Measurements from ENCODE around the gene COL5A1.

COL5A1 gene

DNA sequence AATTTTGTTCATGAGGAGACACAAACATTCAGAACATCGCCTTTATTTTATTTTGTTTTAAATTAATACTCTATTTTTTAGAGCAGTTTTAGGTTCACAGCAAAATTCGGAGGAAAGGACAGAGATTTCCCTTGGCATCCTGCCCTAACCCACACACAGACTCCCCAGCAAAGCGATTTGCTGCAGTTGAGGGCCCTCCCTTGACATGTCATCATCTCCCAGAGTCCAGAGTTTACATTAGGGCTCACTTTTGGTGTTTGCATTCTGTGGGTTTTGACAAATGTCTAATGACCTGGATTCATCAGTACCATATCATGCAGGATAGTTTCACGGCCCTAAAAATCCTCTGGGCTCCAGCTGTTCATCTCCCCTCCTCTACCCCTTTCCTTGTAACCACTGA lies 33.6 kb upstream of the COL5A1 start:
- no peak for DNase-seq

DNA sequence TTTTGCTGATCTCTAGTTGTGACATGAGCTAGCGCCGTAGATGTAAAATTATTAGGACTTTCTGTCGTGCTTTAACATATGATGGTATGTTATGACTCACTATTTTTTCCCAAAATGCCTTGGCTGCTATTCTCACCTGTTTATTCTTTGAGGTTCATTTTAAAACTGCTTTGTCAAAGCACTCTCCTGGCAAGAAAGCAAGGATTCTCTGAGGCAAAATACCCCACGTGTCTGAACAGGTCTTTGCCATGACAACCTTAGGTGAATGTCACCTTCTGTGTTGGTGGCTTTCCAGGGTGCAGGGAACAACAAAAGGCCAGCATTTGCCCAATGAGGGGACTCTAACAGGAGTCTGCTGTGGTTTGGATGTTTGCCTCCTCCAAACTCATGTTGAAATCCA lies 30.6 kb upstream of the COL5A1 start:
- no peak for DNase-seq

DNA sequence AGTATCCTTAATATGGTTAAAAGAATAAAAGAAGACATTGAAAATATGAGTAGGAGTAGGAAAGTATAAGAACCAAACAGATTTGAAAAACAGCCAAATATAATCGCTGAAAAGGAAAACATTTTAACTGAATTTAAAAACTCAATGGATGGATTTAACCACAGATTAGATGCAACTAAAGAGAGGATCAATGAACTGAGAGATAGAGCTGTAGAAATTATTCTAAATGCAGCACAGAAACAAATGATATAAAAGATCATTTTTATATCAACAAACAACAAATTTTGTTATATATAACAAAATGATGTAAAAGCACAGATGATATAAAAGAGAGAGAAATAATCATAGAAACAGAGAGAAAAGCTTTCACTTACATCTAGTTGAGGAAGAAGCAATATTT lies 29.3 kb upstream of the COL5A1 start:
- DNase-seq: no peak

DNA sequence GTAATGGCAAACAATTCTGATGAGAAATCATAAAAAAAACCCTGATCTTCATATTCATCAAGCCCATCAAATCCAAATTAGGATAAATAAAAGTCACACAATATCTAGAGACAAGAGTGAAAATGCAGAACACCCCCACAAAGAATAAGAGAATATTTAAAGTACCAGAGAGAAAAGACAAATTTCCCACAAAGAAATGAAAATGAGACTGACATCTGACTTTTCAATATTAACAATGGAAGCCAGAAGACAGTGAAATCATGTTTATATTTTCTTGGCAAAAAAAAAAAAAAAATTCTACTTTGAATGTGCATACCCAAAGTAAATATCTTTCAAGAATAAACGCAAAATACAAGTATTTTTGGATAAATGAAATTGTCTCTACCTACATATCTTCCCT lies 28.9 kb upstream of the COL5A1 start:
- DNase-seq: no peak

DNA sequence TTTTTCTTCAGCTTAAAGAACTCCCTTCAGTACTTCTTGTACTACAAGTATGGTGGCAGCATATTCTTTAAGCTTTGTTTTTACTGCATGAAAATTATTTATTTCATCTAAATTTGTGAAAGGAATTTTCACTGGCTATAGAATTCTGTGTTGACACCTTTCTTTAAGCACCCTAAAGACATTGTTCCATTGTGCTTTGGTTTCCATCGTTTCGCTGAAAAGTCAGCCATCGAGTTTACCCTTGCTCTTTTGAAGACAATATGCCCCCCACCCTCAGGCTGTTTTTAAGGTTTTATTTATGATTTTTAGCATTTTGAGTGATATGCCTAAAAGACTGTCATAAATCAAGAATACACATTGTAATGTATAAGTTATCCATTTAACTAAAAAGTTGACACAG lies 27.3 kb upstream of the COL5A1 start:
- DNase-seq: no peak

DNA sequence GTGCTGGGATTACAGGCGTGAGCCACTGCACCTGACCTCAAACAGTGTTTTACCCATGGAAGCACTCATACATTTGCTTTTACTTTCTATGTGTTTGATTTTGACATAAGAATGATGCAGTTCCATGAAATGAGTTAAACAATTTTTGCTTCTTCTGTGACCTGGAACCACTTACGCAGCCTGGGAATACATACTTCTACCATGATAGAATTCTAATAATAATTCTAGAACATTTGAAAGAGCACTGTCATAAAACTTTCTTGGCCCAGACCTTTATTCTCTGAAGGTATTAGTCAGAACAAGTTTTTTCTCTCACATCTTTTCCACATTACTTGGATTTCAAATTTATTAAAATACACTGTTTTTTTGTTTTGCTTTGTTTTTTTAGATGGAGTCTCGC lies 25.3 kb upstream of the COL5A1 start:
- DNase-seq: no peak

DNA sequence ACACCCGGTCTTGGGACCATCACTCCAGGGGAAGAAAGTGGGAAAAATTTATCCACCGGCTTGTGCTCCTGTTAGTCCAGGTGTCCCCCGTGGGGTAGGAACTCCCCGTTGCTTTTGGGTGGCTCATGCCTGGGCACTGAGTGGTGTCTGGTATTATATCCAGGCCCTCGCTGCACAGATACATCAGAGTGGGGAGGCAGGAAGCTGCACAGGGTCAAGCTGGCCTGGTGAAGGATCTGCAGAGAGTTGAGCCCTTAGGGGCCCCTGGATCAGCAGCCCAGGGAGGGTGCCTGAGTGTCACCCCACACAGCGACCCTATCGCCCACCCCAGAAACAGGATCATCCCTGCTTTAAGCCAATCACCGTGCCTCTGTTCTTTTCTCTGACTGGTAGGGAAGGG lies 24.4 kb upstream of the COL5A1 start:
- no peak for DNase-seq

DNA sequence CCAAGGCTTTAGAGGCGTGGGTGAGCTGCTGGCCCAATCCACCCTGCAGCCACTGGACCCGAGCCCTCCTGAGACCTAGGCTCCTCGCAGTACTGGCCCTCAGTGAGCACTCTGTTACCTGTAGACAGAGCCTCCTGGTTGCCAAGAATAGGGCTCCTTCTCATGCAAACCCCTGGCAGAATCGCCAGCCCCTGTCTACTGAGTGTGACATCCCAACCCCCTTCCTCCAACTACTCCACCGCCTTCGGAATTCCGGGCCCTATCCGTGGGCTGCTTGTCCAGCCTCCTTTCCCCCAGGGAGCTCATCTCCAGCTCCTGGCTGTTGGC lies 23.8 kb upstream of the COL5A1 start:
- DNase-seq: no peak

DNA sequence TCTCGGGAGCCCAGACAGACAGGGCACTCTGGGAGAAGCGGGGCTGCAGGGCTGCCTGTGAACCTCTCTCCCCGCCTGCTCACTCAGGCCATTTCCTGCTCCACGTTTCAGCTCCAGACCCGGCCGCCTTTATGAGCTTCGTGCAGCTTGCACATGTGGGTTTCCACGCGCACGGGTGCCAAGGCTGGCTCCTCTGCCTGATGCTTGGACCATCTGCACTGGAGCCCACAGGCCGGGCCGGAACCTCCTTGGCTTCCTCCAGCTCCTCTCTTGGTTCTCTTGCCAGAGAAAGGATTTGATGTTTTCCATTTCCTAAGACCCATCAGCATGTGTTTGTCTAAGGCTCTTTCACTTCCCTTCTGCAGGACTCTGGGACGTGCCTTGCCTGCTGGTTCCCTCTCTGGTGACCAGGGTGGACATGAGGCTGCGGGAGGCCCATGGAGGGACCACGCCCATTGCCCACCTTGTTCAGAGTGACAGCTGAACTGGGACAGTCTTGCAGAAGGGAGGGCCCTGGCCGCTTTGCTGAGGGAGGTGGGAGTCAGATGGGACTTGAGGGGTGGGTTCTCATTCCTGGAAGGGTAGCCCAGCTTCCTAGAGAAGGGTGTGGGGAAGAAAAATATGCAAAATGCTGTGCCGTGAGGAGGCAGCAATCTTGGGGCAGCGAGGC lies 23.3 kb upstream of the COL5A1 start:
- no peak for DNase-seq

DNA sequence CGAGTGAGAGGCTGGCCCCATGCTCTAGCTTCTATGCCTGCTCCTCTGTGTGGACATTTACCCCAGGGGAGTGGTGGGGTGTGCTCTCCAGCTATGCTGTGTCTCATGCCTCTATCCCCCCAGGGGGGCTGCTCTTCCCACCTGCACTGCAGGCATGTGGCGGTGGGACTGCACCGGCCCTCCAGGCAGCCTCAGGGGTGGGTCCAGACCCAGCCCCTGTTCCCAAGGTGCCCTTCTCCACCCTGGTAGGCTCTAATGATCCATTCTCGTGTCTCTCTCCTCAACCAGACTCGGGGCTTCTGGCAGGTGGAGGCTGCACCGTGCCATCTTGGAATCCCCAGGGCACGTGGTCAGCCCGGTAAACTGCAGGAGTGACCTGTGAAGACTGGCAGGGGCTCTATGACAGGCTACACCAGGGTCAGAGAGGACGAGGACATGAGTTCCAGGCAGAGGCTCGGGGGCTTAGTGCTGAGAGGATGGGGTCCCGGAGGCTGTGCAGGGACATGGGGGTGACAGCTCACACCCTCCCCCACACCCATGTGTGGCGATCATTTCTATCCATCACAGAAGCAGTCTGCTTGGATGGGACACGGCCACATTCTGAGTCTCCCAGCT lies 22.7 kb upstream of the COL5A1 start:
- DNase-seq: no peak

DNA sequence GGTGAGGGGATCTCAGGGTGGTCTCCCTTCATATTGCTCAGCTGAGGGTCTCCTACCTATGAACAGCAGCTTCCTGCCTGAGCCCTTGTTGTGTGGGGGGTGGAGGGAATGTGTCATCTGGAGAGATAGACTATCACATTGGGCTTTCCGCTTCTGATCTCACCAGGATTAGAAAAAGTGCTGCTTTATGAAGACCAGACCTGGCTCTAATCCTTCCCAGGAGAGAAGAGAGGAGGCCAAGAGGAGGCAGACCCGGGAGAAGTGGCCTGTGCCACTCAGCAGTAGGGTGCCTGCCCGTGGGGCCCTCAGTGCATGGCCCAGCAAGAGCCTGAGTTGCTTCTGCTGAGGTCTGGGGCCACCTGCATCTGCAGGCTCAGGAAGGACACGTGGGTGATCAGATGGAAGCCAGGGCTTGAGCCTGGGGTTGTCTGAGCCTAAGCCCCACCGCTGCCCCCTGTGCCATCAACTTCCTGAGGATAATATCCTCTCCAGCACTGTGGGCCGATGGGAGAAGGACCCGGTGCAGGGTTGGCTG lies 22.1 kb upstream of the COL5A1 start:
- no peak for DNase-seq

DNA sequence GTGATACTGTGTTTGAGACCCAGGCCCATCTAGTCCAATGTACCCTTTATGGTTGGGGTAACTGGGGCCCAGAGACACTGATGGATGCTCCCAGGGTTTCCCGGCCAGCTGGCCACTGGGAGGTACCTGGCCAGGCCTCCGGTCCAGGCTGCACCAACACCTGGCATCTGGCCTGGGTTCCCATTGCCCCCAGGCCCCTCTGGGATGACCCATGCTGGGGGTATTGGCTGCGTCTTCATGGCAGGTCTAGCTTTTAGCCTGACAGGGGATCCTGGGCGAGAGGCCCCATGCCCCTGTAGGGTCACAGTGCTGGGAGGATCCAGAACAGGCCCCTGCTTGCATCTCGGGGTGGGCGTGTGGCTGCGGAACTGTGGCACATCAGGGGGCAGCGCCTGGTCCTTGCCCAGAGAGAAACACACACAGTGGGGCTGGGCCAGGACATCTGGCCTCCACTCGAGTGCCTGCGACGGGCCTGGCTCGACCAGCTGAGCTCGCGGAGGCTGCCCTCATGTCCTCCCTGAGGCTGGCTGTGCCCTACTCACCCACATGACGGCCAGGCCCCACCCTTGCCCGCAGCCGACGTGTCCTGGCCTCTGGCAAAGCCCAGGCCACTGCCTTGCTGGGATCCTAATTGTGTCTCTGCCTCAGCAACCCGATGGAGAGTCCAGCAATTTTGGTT lies 21.5 kb upstream of the COL5A1 start:
- DNase-seq: no peak

DNA sequence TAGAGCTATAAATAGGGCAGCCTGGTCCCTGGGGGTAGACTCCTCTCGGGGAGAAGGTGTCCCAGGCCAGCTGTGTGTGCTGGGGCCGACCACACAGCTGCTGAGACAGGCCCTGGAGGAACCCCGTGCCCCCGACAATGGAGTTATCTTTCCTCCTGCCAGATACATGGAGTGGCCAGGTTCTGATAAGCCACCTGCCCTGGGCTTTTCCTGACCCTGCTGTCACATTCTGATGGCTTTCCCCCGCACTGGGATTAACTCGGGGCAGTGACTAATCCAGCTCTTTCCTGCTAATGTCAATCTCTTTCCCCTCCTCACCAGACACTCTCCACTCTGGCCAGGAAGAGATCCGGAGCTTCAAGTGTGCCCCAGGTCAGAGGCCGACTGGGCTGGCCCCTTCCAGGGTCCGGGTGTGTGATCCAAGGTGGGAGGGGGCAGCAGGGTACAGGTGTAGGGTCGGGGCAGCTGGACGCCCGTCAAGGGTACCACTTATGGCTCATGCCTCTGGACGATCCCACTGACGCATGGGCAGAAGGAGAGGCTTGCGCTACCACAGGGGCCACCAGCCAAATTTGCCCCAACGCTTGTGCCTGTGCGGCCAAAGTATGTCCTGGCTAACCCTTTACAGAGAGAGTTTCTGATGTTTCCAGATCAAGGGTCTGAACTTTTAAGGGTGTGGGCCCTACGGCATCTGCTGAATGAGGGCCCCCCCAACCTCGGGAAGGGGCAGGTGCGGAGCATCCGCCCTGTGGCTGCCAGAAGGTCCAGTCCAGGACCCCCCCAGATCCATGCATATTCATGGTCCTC lies 20.6 kb upstream of the COL5A1 start:
- DNase-seq: no peak

DNA sequence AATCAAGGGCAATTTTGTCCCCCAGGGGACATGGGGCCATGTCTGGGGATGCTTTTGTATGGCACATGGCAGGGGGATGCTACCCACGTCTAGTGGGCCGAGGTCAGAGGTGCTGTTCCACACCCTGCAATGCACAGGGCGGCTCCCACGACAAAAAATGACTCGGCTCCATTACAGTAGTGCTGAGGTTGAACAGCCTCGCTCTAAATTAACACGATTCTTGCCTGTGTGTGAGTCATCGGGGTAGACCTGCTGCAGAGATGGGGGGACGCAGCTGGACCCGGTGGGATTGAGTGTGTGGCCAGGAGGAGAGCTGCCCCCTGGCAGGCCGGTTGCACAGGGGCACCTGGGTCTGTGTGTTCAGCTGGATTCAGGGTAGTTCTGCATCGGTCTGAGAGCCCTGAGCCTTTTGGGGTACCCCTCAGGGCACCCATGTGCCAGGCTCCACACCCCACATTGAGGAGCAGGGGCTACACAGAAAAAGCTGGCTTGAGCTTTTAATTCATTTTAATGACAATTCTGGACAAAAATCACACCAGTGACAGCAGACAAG lies 20.0 kb upstream of the COL5A1 start:
- no peak for DNase-seq

DNA sequence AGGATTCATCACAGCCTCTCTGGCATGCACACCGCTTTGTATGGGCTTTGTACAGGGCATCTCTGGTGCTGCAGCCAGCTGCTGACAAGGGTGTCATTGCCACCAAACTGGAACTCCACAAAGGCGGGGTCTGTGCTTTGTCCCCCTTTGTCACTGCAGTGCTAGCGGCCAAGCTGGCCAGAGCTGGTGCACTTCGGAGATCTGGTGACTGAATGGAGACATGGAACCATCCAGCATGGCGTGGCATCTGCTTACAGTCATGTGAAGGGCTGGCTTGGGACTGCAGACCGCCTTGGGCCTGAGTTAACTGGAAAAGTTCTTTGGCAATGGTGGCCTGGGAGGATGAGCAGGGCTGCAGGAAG lies 18.7 kb upstream of the COL5A1 start:
- DNase-seq: no peak

DNA sequence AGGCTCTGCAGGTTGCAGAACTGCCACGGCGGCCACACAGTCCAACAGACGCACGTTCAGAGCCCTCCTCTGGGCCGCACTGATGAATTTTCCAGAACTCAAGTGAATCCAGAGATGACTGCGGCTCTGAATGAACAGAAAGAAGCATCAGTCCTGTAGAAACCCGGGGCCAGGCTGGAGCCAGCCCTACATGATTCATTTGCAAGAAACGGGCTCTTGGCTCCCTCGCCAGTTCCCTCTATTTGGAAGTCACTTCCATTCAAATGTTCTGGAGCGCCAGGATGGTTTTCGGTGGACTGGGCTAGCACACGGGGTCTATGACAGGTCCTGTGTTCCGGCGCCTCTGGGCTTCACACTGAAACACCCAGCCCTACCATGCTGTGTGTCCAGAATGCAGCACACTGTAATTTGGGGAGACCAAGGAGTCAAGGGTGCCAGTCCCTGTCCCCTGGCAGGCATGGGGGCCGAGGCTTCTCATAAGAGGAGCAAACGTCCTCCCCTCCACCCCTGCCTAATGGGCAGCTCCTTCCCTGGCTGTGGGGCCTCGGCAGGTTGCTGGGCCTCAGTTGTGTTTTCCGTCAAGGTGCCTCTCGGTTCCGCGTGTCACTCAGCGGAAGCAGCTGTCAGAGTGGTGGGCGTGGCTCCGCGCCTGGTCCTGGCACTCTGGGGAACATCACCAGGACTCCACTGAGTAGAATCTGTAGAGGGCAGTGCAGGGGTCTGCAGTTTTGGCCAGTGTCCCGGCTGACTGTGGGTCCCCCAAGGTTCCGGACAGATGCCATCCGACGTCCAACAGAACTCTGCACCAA lies 18.1 kb upstream of the COL5A1 start:
- DNase-seq: no peak

DNA sequence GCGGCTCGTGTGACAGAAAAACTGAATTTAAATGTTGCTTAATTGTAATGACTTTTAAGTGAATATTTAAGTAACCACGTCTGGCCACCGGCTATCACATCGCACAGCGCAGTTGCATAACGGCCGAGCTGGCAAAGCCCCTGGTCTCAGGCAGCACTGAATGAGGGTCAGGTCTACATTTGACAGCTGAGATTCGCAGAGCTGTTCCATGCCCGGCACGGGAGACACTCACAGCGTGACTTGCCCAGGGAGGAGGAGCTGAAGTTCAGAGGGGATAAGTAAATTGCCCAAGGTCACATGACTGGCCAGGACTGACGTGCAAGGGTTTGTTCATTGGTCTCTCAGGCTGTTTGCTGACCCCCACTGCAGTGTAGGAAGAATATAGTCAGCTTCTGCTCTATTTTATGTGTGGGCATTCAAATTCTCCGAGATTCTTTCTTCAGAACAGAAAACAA lies 17.4 kb upstream of the COL5A1 start:
- no peak for DNase-seq

DNA sequence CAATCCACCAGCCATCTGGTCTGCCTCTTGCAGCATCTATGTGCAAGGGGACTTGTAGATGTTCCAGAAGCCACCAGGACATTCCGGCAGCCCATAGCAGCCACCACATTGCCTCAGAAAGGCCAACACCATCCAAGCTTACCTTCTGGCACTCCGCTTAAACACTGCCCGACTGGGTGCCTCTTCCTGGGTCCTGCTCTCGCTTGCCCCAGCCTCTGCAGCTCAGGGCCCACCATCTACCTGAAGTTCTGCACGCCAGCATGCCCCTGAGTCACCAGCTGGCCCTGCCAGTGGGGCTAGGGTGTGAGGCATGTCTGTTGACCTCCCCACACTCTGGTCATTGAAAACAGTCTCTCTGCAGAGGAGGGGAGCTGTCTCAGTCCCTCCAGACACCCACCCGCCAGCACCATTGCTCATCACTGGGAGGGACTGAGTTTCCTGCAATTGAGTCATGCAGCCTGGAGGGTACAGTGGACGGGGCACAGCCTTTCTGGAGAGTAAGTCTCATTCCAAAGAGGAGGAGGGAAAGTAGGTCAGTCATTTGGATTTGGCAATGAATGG lies 16.9 kb upstream of the COL5A1 start:
- no peak for DNase-seq

DNA sequence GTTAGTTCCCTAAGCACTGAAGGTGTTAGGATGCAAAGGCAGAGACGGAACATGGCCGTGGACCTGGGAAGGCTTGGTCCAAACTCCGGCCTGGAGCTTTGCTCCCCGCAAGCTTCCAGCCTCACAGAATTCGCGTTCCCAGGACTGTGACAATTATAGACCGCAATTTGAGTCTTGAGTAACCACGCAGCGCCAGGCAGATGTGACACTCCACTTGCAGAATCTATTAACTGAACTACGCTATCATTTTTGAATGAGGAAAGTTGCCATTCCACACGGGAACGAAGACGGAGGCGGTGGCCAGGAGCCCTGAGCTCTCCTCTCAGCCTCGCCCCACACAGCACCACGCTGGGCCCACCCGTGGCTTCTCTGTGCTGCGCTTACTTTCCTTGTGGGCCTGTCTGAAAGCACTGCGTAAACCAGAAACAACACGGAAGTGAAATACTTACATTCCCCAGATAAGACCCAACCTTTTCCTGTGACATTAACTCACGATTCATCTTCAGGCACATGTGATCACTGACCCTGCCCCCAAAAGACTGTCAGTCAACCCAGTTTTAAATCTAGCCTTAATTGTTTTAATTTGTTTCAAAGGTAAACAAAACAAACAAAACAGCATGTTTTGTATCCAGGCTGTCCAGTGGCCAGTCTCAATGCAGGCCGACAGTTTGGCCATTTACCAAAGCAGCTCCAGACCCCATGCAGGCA lies 16.1 kb upstream of the COL5A1 start:
- DNase-seq: no peak

DNA sequence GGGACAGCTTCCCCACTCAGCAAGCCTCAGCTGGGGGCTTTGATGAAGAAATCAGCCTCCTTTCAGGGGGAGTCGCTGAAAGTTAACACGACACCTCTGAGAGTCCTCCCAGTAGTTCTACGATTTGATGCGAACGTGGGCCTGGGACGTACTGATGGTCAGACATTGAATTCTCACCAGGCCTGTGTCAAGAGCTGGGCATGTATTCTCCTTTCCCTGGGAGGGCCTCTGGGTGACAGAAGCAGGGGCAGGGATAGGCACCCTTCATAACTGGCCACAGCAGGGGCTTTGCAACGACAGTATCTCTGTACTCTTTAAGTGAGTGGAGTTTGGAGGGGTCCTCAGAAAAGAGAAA lies 15.6 kb upstream of the COL5A1 start:
- DNase-seq: no peak

All from activated CD4-positive, CD25-positive, alpha-beta regulatory T cell (primary cell).